ENCODE measurements around the gene ATP8A1. TPM values are rescaled to one million over a fixed set of nuclear protein-coding genes. Genes with fewer than 3 reads are reported as not detected.

The ATP8A1 gene
- total RNA-seq, 1 donor from 2014 or later = 11.6 TPM

GRCh38 chr4:42497142-42497910 is 159.6 kb downstream of the ATP8A1 start:
- no peak for DNase-seq (ENCODE audit: extremely low spot score, unreplicated experiment)
- no peak overlapping the region for H3K27ac Mint-ChIP-seq

GRCh38 chr4:42492962-42493361 is 163.9 kb downstream of the ATP8A1 start:
- H3K4me3 Mint-ChIP-seq = no peak overlapping the region
- peaks cover 6% of the 10 kb centered on the region for H3K4me1 Mint-ChIP-seq (ENCODE audit: unreplicated experiment)
- no peak for DNase-seq (ENCODE audit: extremely low spot score, unreplicated experiment)

More at GRCh38 chr4:42497142-42497910, 159.6 kb downstream of the ATP8A1 start:
- H3K27me3 Mint-ChIP-seq = peaks cover 33% of the 10 kb centered on the region
- H3K9me3 Mint-ChIP-seq = no peaks in the 10 kb centered on the region
- no peak overlapping the region for H3K4me3 Mint-ChIP-seq
- peaks cover 5% of the 10 kb centered on the region for H3K4me1 Mint-ChIP-seq (ENCODE audit: unreplicated experiment)
- no peaks in the 10 kb centered on the region for H3K36me3 Mint-ChIP-seq
- TF ChIP-seq, protein P1, sequence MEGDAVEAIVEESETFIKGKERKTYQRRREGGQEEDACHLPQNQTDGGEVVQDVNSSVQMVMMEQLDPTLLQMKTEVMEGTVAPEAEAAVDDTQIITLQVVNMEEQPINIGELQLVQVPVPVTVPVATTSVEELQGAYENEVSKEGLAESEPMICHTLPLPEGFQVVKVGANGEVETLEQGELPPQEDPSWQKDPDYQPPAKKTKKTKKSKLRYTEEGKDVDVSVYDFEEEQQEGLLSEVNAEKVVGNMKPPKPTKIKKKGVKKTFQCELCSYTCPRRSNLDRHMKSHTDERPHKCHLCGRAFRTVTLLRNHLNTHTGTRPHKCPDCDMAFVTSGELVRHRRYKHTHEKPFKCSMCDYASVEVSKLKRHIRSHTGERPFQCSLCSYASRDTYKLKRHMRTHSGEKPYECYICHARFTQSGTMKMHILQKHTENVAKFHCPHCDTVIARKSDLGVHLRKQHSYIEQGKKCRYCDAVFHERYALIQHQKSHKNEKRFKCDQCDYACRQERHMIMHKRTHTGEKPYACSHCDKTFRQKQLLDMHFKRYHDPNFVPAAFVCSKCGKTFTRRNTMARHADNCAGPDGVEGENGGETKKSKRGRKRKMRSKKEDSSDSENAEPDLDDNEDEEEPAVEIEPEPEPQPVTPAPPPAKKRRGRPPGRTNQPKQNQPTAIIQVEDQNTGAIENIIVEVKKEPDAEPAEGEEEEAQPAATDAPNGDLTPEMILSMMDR (conservative IDR thresholded peaks at IDR 0.05) = no peak

GRCh38 chr4:42490015-42490414 is 166.9 kb downstream of the ATP8A1 start:
- TF ChIP-seq, protein P1 (conservative IDR thresholded peaks at IDR 0.05) = no peak
- H3K27ac Mint-ChIP-seq = no peak overlapping the region
- H3K36me3 Mint-ChIP-seq = no peaks in the 10 kb centered on the region
- H3K9me3 Mint-ChIP-seq = no peaks in the 10 kb centered on the region
- H3K27me3 Mint-ChIP-seq = peaks cover 17% of the 10 kb centered on the region
- no peak for DNase-seq (ENCODE audit: extremely low spot score, unreplicated experiment)
- H3K4me3 Mint-ChIP-seq = no peak overlapping the region
- H3K4me1 Mint-ChIP-seq (ENCODE audit: unreplicated experiment) = peaks cover 6% of the 10 kb centered on the region

More at GRCh38 chr4:42492962-42493361, 163.9 kb downstream of the ATP8A1 start:
- Mint-ChIP-seq H3K27me3 (peaks cover 30% of the 10 kb centered on the region), H3K36me3 (no peaks in the 10 kb centered on the region), H3K27ac (no peak overlapping the region), H3K9me3 (no peaks in the 10 kb centered on the region)
- TF ChIP-seq, protein P1 (conservative IDR thresholded peaks at IDR 0.05) = no peak

- Mint-ChIP-seq H3K9me3 (no peaks in the 10 kb centered on the region), H3K36me3 (no peaks in the 10 kb centered on the region), H3K4me1 (ENCODE audit: unreplicated experiment) (peaks cover 6% of the 10 kb centered on the region), H3K27me3 (peaks cover 17% of the 10 kb centered on the region), H3K4me3 (no peak overlapping the region), H3K27ac (peak overlapping the region; percentile 4)
- DNase-seq (ENCODE audit: extremely low spot score, unreplicated experiment) = no peak
- TF ChIP-seq, protein P1 (conservative IDR thresholded peaks at IDR 0.05) = no peak
Observed at GRCh38 chr4:42489095-42489494, 167.8 kb downstream of the ATP8A1 start.

DNA sequence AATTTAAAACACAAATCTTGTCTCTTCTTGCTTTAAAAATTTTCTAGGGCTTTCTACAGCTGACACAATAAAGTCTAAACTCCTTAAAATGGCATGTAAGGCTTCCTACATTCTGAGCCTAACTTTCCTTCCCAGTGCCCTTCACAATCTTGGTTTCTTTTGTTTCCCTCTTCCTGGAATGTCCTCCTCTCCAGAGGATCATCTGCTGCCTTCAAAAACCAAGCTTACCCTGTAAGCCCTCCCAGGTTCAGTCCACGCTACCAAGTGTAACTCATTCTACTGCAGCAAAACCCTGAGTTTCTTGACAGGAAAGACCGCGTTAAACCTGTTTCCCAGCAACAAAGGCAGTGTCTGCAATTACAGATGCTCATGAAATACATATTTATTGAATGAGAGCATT is 168.4 kb downstream of the ATP8A1 start:
- H3K9me3 Mint-ChIP-seq = no peaks in the 10 kb centered on the region
- no peaks in the 10 kb centered on the region for H3K36me3 Mint-ChIP-seq
- TF ChIP-seq, protein P1 (conservative IDR thresholded peaks at IDR 0.05) = no peak
- peaks cover 17% of the 10 kb centered on the region for H3K27me3 Mint-ChIP-seq
- no peak overlapping the region for H3K4me3 Mint-ChIP-seq
- peak overlapping the region; percentile 4 for H3K27ac Mint-ChIP-seq
- no peak for DNase-seq (ENCODE audit: extremely low spot score, unreplicated experiment)
- H3K4me1 Mint-ChIP-seq (ENCODE audit: unreplicated experiment) = peaks cover 8% of the 10 kb centered on the region

Measured in type B pancreatic cell (in vitro differentiated cells).